ENCODE data around the gene ACO2.

Gene ACO2

GRCh38 chr22:41517172-41518047 lies 48.5 kb downstream of the ACO2 start:
- H3K4me1 ChIP-seq (ENCODE audit: control insufficient read depth, insufficient read depth, low read length) = peaks cover 10% of the 10 kb centered on the region
- no peak overlapping the region for H3K27ac ChIP-seq (ENCODE audit: extremely low read depth, low read depth, low read length)
- H3K36me3 ChIP-seq (ENCODE audit: control insufficient read depth in 2 of 2, insufficient read depth in 1 of 2, low read length in 2 of 2) = peaks cover 3 to 71% of the 10 kb centered on the region in 2 experiments; a peak in 2 of 3 replicates
- CTCF ChIA-PET = interaction anchor here (0.6 to 9.5 kb wide), 56 partner anchors 10 to 594 kb away, joined by 3 to 301 read pairs (median 4); partner anchors contain the start of genes ACO2, PHF5A, POLR3H and TOB2
- H3K9me3 ChIP-seq (ENCODE audit: control insufficient read depth, insufficient read depth, low read depth, low read length) = no peaks in the 10 kb centered on the region
- no peak overlapping the region for H3K4me3 ChIP-seq (ENCODE audit: low read depth, low read length)
- POLR2A ChIA-PET = interaction anchor here (0.6 to 2.5 kb wide), 7 partner anchors 10 to 154 kb away, joined by 5 to 24 read pairs (median 6); partner anchors contain the start of genes ACO2, PHF5A, PMM1 and TOB2
- no peak for TF ChIP-seq ZNF544 (tag by site-specific recombination; IDR thresholded peaks at IDR 0.05)
- no peak for TF ChIP-seq ELK4 (IDR thresholded peaks at IDR 0.05; ENCODE audit: borderline replicate concordance, low read depth, low read length)
- TF ChIP-seq ZNF2 (tag by site-specific recombination; IDR thresholded peaks at IDR 0.05) = 0 out of 2 replicates have a peak, but pooled peaks have one; percentile 26
- no peak for TF ChIP-seq REST (tag by site-specific recombination; IDR thresholded peaks at IDR 0.05)
- no peak for TF ChIP-seq ZNF184 (tag by site-specific recombination; IDR thresholded peaks at IDR 0.05)
- no peak for TF ChIP-seq ZNF510 (tag by site-specific recombination; IDR thresholded peaks at IDR 0.05; ENCODE audit: insufficient replicate concordance)
- no peak for TF ChIP-seq MEIS1 (CRISPR knock-in tag; IDR thresholded peaks at IDR 0.05; ENCODE audit: borderline replicate concordance)
- no peak for TF ChIP-seq ZSCAN5A (tag by site-specific recombination; IDR thresholded peaks at IDR 0.05)
- no peak for TF ChIP-seq GFI1B (tag by site-specific recombination; IDR thresholded peaks at IDR 0.05)
- TF ChIP-seq ZNF354C (tag by site-specific recombination; IDR thresholded peaks at IDR 0.05; ENCODE audit: borderline replicate concordance, low read depth) = no peak
- no peak for TF ChIP-seq ZNF664 (tag by site-specific recombination; IDR thresholded peaks at IDR 0.05)
- TF ChIP-seq ZNF211 (tag by site-specific recombination; IDR thresholded peaks at IDR 0.05; ENCODE audit: low read depth) = no peak
- no peak for TF ChIP-seq ZNF391 (tag by site-specific recombination; IDR thresholded peaks at IDR 0.05; ENCODE audit: borderline replicate concordance, low read depth)
- TF ChIP-seq ZIC2 (tag by site-specific recombination; IDR thresholded peaks at IDR 0.05) = no peak
- no peak for TF ChIP-seq ZNF626 (tag by site-specific recombination; IDR thresholded peaks at IDR 0.05)
- no peak for TF ChIP-seq ZNF423 (tag by site-specific recombination; IDR thresholded peaks at IDR 0.05)
- TF ChIP-seq ZNF654 (tag by site-specific recombination; IDR thresholded peaks at IDR 0.05; ENCODE audit: low read depth) = peak; percentile 73
- TF ChIP-seq ZNF324 (tag by site-specific recombination; IDR thresholded peaks at IDR 0.05) = no peak
- TF ChIP-seq ZFP41 (tag by site-specific recombination; IDR thresholded peaks at IDR 0.05; ENCODE audit: borderline replicate concordance) = no peak
- TF ChIP-seq CTCF (tag by site-specific recombination; IDR thresholded peaks at IDR 0.05) = peak; percentile 80
- no peak for TF ChIP-seq ZNF140 (tag by site-specific recombination; IDR thresholded peaks at IDR 0.05)
- TF ChIP-seq IKZF3 (tag by site-specific recombination; IDR thresholded peaks at IDR 0.05) = peak; percentile 55; the same call in 1 of the 2 replicates
- no peak for TF ChIP-seq GLI4 (tag by site-specific recombination; IDR thresholded peaks at IDR 0.05)
- no peak for TF ChIP-seq ZBTB17 (tag by site-specific recombination; IDR thresholded peaks at IDR 0.05)
- no peak for TF ChIP-seq ZNF155 (tag by site-specific recombination; IDR thresholded peaks at IDR 0.05)
- no peak for TF ChIP-seq ZNF548 (tag by site-specific recombination; IDR thresholded peaks at IDR 0.05)
- 0 out of 2 replicates have a peak, but pooled peaks have one; percentile 29 for TF ChIP-seq ZNF660 (tag by site-specific recombination; IDR thresholded peaks at IDR 0.05)
- TF ChIP-seq ZNF169 (tag by site-specific recombination; IDR thresholded peaks at IDR 0.05) = no peak
- no peak for TF ChIP-seq ZNF112 (tag by site-specific recombination; IDR thresholded peaks at IDR 0.05)
- no peak for TF ChIP-seq ZNF114 (tag by site-specific recombination; IDR thresholded peaks at IDR 0.05)
